Measurements from ENCODE around the gene MIEF1.

GRCh38 chr22:39502789-39503409 lies 809 bp downstream of the MIEF1 start:
- TF ChIP-seq EZH2 (IDR thresholded peaks at IDR 0.05; ENCODE audit: borderline replicate concordance, low read length) (no peak), CTCF (IDR thresholded peaks at IDR 0.05; ENCODE audit: low read length) (no peak)

Measured in OCI-LY1 (cell line).